ENCODE data around the gene SCTR.

- no peak for TF ChIP-seq CTCF (IDR thresholded peaks at IDR 0.05)
- no peak for TF ChIP-seq POLR2A (IDR thresholded peaks at IDR 0.05)
Measured at GRCh38 chr2:119475857-119476244, 48.4 kb downstream of the SCTR start.
